NOMO-1 (cell line): Measurements from ENCODE around the gene DUS1L.

ENCODE experiments used
- DNase-seq, 2 experiments: peaks; one replicate each; lab custom pipeline; 2025; ENCODE audit not compliant: unreplicated experiment in 2 of 2; lab: John Stamatoyannopoulos, UW

The DUS1L gene

GRCh38 chr17:82088838-82089722 lies 23.5 kb upstream of the DUS1L start:
- DNase-seq = no peak

DNA sequence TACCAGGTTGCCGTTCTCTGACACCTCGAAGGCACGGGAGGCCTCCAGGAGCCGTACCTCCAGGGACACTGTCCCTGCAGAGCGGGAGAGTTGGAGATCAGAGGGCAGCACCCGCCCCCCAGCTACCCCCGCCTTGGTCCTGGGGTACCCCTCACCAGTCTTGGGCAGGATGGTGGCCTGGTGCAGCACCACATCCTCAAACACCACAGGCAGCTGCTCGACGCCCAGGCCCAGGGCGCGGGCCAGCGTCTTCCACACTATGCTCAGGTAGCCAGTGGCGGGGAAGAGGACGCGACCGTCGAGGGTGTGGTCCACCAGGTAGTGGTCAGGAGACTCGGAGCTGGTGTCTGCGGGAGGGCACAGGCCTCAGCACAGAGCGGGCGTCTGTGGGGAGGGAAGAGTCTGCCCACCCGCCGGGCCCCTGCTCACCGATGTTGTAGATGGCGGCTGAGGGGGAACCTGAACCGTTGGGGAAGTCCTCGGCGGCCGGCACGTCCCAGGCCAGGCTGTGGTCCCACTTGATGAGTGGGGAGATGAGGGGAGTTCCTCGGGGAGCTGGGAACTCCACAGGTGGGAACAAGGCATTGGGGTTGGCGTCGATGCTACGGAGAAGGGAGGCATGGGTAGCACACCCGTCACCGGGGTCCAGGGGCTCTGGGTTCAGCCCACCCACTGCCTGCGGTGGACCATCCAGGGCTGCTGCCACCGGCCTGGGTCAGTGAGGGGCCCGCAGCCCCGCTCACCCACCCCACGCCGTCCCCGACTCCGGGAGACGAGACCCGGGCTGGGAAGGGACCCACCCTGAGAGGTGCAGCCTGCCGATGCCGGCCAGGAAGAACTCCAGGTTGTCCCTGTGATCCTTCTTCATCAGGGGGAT lies 22.6 kb upstream of the DUS1L start:
- no peak for DNase-seq

GRCh38 chr17:82086941-82087906 lies 21.6 kb upstream of the DUS1L start:
- no peak for DNase-seq

- DNase-seq = no peak
These were observed 20.5 kb upstream of the DUS1L start for GRCh38 chr17:82085931-82086764.

- DNase-seq = no peak
These were observed 19.6 kb upstream of the DUS1L start for GRCh38 chr17:82085031-82085861.

DNA sequence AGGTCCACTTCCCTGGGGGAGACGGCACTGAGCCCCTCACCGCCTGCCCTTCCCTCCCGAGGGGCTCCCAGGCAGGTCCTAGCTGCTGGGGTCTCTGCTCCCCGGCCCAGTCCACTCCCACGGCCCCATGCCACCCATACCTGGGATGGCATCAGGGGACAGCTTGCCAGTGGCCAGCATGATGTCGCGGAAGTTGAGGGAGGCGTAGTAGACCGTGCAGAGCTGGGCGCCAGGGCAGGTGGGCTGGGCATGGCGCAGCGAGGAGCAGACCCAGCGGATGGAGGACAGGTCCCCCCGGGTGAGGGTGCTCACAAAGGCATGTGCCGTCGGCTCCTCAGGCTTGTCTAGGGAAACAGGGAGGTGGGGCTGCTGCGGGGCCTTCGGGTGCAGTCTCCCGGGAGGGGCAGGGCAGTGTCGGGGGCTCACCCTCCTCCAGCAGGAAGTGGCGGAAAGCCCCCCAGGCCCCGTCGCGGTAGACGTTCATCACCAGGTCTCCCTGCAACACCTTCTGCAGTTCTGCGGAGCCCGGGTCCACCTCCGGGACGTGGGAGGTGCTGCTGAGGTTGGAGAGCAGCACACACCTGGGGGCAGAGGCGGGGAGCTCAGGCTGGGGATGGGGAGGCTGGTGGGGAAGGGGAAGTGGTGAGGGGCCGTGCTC lies 18.9 kb upstream of the DUS1L start:
- DNase-seq = no peak

GRCh38 chr17:82083533-82084359 lies 18.1 kb upstream of the DUS1L start:
- DNase-seq = no peak

GRCh38 chr17:82083009-82083408 lies 17.4 kb upstream of the DUS1L start:
- DNase-seq = no peak

GRCh38 chr17:82082456-82082855 lies 16.9 kb upstream of the DUS1L start:
- DNase-seq = no peak

DNA sequence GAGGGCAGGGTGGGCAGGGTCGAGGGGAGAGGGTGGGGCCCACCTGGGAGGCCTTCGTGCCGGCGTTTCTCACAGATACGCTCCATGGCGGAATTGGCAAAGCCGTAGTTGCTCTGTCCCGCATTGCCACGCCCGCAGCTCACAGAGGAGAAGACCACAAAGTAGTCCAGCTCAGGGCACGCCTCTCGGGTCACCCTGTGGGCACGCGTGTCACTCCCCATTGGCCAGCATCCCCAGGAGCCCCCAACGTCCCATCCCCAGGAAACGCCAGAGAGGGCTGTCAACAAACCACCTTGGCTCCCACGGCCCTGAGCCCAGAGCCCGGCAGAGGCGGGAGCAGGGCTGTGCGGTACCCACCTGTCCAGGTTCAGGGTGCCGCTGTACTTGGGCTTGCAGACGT lies 16.4 kb upstream of the DUS1L start:
- DNase-seq = no peak

GRCh38 chr17:82081546-82081945 lies 15.9 kb upstream of the DUS1L start:
- no peak for DNase-seq

DNA sequence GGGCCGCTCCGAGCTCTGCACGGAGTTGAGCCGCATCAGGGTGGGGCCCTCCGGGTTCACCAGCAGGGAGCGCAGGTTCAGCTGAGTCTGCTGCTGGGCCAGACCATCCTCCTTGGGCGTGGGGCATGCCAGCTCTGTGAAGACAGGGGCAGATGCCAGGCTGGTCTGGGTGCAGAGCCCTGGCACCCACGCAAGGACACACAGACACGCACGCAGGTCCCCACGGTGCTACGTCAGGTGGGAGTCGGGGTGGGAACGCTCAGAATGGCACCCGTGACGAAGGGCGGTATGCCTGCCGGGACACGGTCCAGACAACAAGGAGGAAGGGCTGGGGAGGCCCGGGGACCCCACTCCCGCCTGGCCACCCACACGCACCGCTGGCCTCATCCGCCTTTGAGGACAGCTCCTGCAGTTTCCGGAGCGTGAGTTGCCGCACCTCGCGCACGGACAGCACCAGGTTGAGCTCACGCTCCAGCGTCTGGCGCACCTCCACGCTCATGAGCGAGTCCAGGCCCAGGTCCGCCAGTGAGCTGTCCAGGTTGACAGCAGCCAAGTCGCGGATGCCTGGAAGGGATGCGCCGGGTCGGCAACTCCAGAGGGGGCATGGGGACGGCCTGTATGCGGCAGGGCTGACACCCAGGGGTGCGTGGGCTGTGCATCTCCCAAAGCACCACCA lies 15.3 kb upstream of the DUS1L start:
- DNase-seq = no peak

- DNase-seq = no peak
These were observed 14.6 kb upstream of the DUS1L start for GRCh38 chr17:82080048-82080788.

GRCh38 chr17:82079001-82079677 lies 13.5 kb upstream of the DUS1L start:
- no peak for DNase-seq

- DNase-seq = no peak
These were observed 12.8 kb upstream of the DUS1L start for GRCh38 chr17:82078433-82078832.
